Uterine smooth muscle cell (primary cell): ENCODE measurements around the gene JMJD4. TPM values are rescaled to one million over a fixed set of nuclear protein-coding genes. Genes with fewer than 3 reads are reported as not detected.

Experiments
- total RNA-seq: library from RNA; depleted of rRNA; stranded (reverse); fragments of >200 nt; gene quantifications from 2 replicates; pipeline ENCODE4 v1.2.3, GENCODE V29; 2014

The JMJD4 gene
- 42.4 and 54.9 TPM in 2 replicates for total RNA-seq

GRCh38 chr1:227734856-227735538 lies at the start of gene JMJD4, which contains the start of gene SNAP47:
Gene JMJD4 (minus strand): TSS chr1:227735302. CDS start chr1:227735273, 29 bp downstream.
Gene SNAP47 (plus strand): TSS chr1:227735435. CDS start chr1:227747737, 12,302 bp downstream.

Other genes starting within 250 kb of the JMJD4 start
- gene ZNF678, start 171.7 kb downstream of the JMJD4 start, total RNA-seq = 7.5 and 8.3 TPM in 2 replicates
- gene SNAP47, start 133 bp upstream of the JMJD4 start, total RNA-seq = 55.0 and 62.0 TPM in 2 replicates
- gene PRSS38, start 80.4 kb upstream of the JMJD4 start, total RNA-seq = not detected in 2 replicates
- gene WNT9A, start 212.6 kb upstream of the JMJD4 start, total RNA-seq = 0.62 and 0.77 TPM in 2 replicates